ENCODE measurements around the gene TBC1D13.
"Not testable (repeated sequence)": the region's sequence is repeated elsewhere in the genome, so short reads cannot be mapped to it uniquely, and the experiment has no call there.

Gene TBC1D13

DNA sequence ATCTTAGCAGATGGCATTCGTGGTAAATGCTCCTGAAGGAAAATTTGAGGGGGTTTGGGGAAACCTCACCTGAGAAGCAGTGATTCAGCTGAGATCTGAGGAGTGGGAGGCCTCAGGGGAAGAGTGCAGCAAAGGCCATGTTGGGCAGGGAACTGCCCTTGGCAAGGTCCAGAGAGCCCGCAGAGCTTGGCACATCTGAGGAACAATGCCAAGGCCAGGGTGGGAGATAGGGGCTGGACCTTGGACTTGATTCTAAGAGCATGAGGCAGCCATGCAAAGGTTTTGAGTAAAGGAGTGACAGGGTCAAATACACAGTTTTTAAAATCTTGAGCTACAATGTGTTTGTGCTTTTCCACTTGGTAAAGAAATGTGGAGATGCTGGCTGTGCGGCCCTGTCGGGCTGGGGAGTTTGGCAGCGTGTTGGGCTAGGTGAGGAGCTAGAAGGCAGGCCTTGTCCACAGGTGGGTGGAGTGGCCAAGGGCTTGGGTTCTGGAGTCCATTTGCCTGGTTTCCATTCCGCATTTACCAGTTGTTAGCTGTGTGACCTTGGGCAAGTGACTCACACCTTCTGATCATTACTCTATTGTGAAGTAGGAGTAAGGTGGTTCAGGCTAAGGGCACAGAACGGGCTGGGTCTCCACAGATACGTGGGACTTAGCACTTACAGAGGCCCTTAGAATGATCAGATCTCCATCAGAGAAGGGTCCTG, 6.1 kb downstream of the TBC1D13 start:
- no peak overlapping the region for H3K27ac ChIP-seq (replicated peaks)
- TF ChIP-seq SPI1 (IDR thresholded peaks at IDR 0.05; ENCODE audit: borderline replicate concordance, low read depth): no peak
- TF ChIP-seq, protein P1, sequence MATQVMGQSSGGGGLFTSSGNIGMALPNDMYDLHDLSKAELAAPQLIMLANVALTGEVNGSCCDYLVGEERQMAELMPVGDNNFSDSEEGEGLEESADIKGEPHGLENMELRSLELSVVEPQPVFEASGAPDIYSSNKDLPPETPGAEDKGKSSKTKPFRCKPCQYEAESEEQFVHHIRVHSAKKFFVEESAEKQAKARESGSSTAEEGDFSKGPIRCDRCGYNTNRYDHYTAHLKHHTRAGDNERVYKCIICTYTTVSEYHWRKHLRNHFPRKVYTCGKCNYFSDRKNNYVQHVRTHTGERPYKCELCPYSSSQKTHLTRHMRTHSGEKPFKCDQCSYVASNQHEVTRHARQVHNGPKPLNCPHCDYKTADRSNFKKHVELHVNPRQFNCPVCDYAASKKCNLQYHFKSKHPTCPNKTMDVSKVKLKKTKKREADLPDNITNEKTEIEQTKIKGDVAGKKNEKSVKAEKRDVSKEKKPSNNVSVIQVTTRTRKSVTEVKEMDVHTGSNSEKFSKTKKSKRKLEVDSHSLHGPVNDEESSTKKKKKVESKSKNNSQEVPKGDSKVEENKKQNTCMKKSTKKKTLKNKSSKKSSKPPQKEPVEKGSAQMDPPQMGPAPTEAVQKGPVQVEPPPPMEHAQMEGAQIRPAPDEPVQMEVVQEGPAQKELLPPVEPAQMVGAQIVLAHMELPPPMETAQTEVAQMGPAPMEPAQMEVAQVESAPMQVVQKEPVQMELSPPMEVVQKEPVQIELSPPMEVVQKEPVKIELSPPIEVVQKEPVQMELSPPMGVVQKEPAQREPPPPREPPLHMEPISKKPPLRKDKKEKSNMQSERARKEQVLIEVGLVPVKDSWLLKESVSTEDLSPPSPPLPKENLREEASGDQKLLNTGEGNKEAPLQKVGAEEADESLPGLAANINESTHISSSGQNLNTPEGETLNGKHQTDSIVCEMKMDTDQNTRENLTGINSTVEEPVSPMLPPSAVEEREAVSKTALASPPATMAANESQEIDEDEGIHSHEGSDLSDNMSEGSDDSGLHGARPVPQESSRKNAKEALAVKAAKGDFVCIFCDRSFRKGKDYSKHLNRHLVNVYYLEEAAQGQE (IDR thresholded peaks at IDR 0.05; ENCODE audit: insufficient replicate concordance, low read depth): no peak
- no peak for TF ChIP-seq POLR2AphosphoS5 (IDR thresholded peaks at IDR 0.05; ENCODE audit: low read depth)
- no peak for TF ChIP-seq GABPA (IDR thresholded peaks at IDR 0.05; ENCODE audit: low read depth)
- TF ChIP-seq, protein P2, sequence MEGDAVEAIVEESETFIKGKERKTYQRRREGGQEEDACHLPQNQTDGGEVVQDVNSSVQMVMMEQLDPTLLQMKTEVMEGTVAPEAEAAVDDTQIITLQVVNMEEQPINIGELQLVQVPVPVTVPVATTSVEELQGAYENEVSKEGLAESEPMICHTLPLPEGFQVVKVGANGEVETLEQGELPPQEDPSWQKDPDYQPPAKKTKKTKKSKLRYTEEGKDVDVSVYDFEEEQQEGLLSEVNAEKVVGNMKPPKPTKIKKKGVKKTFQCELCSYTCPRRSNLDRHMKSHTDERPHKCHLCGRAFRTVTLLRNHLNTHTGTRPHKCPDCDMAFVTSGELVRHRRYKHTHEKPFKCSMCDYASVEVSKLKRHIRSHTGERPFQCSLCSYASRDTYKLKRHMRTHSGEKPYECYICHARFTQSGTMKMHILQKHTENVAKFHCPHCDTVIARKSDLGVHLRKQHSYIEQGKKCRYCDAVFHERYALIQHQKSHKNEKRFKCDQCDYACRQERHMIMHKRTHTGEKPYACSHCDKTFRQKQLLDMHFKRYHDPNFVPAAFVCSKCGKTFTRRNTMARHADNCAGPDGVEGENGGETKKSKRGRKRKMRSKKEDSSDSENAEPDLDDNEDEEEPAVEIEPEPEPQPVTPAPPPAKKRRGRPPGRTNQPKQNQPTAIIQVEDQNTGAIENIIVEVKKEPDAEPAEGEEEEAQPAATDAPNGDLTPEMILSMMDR (IDR thresholded peaks at IDR 0.05; ENCODE audit: insufficient read depth, low read length): no peak
- DNase-seq (ENCODE audit: low read depth in 1 of 2, low spot score in 1 of 2): no peak
- H3K4me3 ChIP-seq (replicated peaks; ENCODE audit: insufficient read depth, low read length): no peak overlapping the region
- H3K27me3 ChIP-seq (ENCODE audit: insufficient read depth, poor library complexity, severe bottlenecking): no peaks in the 10 kb centered on the region

DNA sequence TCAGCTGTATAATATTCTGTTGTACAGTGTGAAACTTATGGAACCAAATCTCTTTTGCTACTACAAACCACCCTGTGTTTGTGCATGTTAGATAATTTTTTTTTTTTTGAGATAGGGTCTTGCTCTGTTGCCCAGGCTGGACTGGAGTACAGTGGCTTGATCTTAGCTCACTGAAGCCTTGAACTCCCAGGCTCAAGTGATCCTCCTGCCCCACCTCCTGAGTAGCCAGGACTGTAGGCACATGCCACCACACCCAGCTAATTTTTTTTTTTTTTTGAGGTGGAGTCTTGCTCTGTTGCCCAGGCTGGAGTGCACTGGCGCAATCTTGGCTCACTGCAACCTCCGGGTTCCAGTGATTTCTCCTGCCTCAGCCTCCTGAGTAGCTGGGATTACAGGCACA, 7.9 kb downstream of the TBC1D13 start:
- H3K27ac ChIP-seq (replicated peaks); H3K4me3 ChIP-seq (replicated peaks; ENCODE audit: insufficient read depth, low read length); H3K27me3 ChIP-seq (ENCODE audit: insufficient read depth, poor library complexity, severe bottlenecking); DNase-seq (ENCODE audit: low read depth in 1 of 2, low spot score in 1 of 2): not testable (repeated sequence)

DNA sequence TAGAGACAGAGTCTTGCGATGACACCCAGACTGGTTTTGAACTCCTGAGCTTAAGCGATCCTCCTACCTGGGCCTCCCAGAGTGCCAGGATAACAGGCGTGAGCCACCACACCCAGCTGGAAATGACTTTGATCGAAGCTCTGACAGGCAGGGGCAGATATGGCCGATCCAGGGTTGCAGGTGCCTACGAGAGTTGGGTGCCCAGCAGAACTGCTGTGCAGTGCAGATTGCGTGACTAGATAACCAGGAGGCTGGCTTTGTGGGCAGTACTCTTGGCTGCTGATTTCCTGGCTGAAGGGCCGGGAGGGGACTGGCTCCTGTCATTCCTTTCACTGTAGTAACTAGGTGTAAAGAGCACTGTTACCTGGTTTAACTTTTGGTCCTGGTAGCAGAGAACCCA, 11.8 kb downstream of the TBC1D13 start:
- Histone ChIP-seq H3K4me3 (replicated peaks; ENCODE audit: insufficient read depth, low read length) (no peak overlapping the region), H3K27ac (replicated peaks) (no peak overlapping the region), H3K27me3 (ENCODE audit: insufficient read depth, poor library complexity, severe bottlenecking) (no peaks in the 10 kb centered on the region)
- TF ChIP-seq, protein P1 (IDR thresholded peaks at IDR 0.05; ENCODE audit: insufficient replicate concordance, low read depth): no peak
- DNase-seq (ENCODE audit: low read depth in 1 of 2, low spot score in 1 of 2): no peak

DNA sequence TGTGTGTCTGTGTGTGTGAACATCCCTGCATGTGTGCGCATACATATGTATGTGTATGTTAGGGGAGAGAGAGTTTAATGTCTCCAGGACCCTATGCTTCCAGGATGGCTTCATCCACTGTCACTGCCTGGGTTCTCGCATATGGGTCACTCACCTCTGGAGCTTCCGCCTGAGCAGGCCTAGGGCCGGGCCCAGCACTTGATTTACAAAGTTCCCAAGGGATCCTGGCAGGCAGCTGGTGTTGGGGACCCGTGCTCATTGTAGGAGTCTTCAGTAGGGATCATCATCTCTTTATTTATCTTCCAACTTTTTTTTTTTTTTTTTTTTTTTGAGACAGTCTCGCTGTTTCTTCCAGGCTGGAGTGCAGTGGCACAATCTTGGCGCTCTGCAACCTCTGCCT, 13.0 kb downstream of the TBC1D13 start:
- TF ChIP-seq, protein P1 (IDR thresholded peaks at IDR 0.05; ENCODE audit: insufficient replicate concordance, low read depth): no peak
- no peak for TF ChIP-seq GABPA (IDR thresholded peaks at IDR 0.05; ENCODE audit: low read depth)
- TF ChIP-seq POLR2AphosphoS5 (IDR thresholded peaks at IDR 0.05; ENCODE audit: low read depth): no peak
- TF ChIP-seq, protein P2 (IDR thresholded peaks at IDR 0.05; ENCODE audit: insufficient read depth, low read length): no peak
- TF ChIP-seq SPI1 (IDR thresholded peaks at IDR 0.05; ENCODE audit: borderline replicate concordance, low read depth): no peak

More for the DNA sequence above, 13.0 kb downstream of the TBC1D13 start:
- Histone ChIP-seq H3K4me3 (replicated peaks; ENCODE audit: insufficient read depth, low read length) (no peak overlapping the region), H3K27me3 (ENCODE audit: insufficient read depth, poor library complexity, severe bottlenecking) (no peaks in the 10 kb centered on the region), H3K27ac (replicated peaks) (no peak overlapping the region)
- no peak for DNase-seq (ENCODE audit: low read depth in 1 of 2, low spot score in 1 of 2)
